ENCODE measurements around the gene DND1.
A peak's percentile ranks its signal among the peaks of the same experiment; 100 is the strongest.
"Not testable (repeated sequence)": the region's sequence is repeated elsewhere in the genome, so short reads cannot be mapped to it uniquely, and the experiment has no call there.

Gene DND1

GRCh38 chr5:140710899-140711552, 37.6 kb upstream of the DND1 start:
- ChIA-PET POLR2A (interaction anchor here (1.1 to 2.3 kb wide), 3 partner anchors 11 to 154 kb away, joined by 4 to 8 read pairs (median 6); partner anchors contain the start of genes HARS1, HARS2, SRA1 and ZMAT2), CTCF (interaction anchor here (0.7 to 2.1 kb wide), 6 partner anchors 8 to 348 kb away, joined by 3 to 9 read pairs (median 3); no protein-coding TSS in a partner anchor)
- peak overlapping the region; percentile 67 for H3K4me3 ChIP-seq (ENCODE audit: low read depth, low read length)
- TF ChIP-seq CTCF (IDR thresholded peaks at IDR 0.05; ENCODE audit: insufficient read depth, low read length, missing control alignments): no peak
- peak; percentile 94 for DNase-seq (ENCODE audit: low read depth, low spot score)

GRCh38 chr5:140708787-140709186, 35.4 kb upstream of the DND1 start:
- DNase-seq (ENCODE audit: low read depth, low spot score); H3K4me3 ChIP-seq (ENCODE audit: low read depth, low read length); CTCF ChIA-PET: not testable (repeated sequence)
- POLR2A ChIA-PET: interaction anchor here (1.4 kb wide), 1 partner anchor 10 kb away, joined by 3 read pairs; no protein-coding TSS in a partner anchor

GRCh38 chr5:140707812-140708211, 34.4 kb upstream of the DND1 start:
- DNase-seq (ENCODE audit: low read depth, low spot score): no peak
- no peak overlapping the region for H3K4me3 ChIP-seq (ENCODE audit: low read depth, low read length)
- CTCF ChIA-PET: no interaction called here
- POLR2A ChIA-PET: no interaction called here
- no peak for TF ChIP-seq CTCF (IDR thresholded peaks at IDR 0.05; ENCODE audit: insufficient read depth, low read length, missing control alignments)

GRCh38 chr5:140700177-140701144, 27.1 kb upstream of the DND1 start, which contains the start of gene ZMAT2:
Gene ZMAT2 (plus strand): TSS chr5:140700447. CDS start chr5:140700461, 14 bp downstream.
- ChIA-PET POLR2A (interaction anchor here (1.0 to 2.0 kb wide), 7 partner anchors 10 to 153 kb away, joined by 3 to 19 read pairs (median 3); partner anchors contain the start of genes EIF4EBP3, HARS1, HARS2 and IK), CTCF (interaction anchor here (1.0 to 1.3 kb wide), 3 partner anchors 10 to 456 kb away, joined by 3 to 4 read pairs (median 4); no protein-coding TSS in a partner anchor)
- DNase-seq (ENCODE audit: low read depth, low spot score): peak; percentile 96
- H3K4me3 ChIP-seq (ENCODE audit: low read depth, low read length): peak within 1 kb of the TSS; percentile 82
- no peak for TF ChIP-seq CTCF (IDR thresholded peaks at IDR 0.05; ENCODE audit: insufficient read depth, low read length, missing control alignments)

GRCh38 chr5:140696891-140697492, 23.6 kb upstream of the DND1 start:
- CTCF ChIA-PET: interaction anchor here (1.4 kb wide), 1 partner anchor 62 kb away, joined by 3 read pairs; no protein-coding TSS in a partner anchor
- DNase-seq (ENCODE audit: low read depth, low spot score): no peak
- no peak for TF ChIP-seq CTCF (IDR thresholded peaks at IDR 0.05; ENCODE audit: insufficient read depth, low read length, missing control alignments)
- POLR2A ChIA-PET: no interaction called here
- no peak overlapping the region for H3K4me3 ChIP-seq (ENCODE audit: low read depth, low read length)

- no peak for DNase-seq (ENCODE audit: low read depth, low spot score)
- POLR2A ChIA-PET: no interaction called here
- H3K4me3 ChIP-seq (ENCODE audit: low read depth, low read length): no peak overlapping the region
- no peak for TF ChIP-seq CTCF (IDR thresholded peaks at IDR 0.05; ENCODE audit: insufficient read depth, low read length, missing control alignments)
- CTCF ChIA-PET: interaction anchor here (1.0 to 1.3 kb wide), 2 partner anchors 10 to 322 kb away, joined by 3 to 4 read pairs; no protein-coding TSS in a partner anchor
Measured at GRCh38 chr5:140694276-140694675, 20.9 kb upstream of the DND1 start.
